Activated CD8-positive, alpha-beta T cell treated with anti-CD3 and anti-CD28 coated beads, Interleukin-2, amount 10 ng/mL, durations not matched to agents 7 days and 5 days (primary cell): ENCODE measurements around the gene OSCAR. TPM values are rescaled to one million over a fixed set of nuclear protein-coding genes. Genes with fewer than 3 reads are reported as not detected.
"Not testable (repeated sequence)": the region's sequence is repeated elsewhere in the genome, so short reads cannot be mapped to it uniquely, and the experiment has no call there.

ENCODE experiments used
- ATAC-seq: fragments of 150-1000 bp; cut with Tn5 transposase; one replicate; pipeline ENCODE4 v1.10.0; 2021; ENCODE audit warnings: moderate library complexity
- CTCF ChIA-PET: fragments of 350-600 bp; sonication (Branson Sonifier 250); formaldehyde crosslinking; loops from one replicate; lab custom pipeline; 2021; ENCODE audit warnings: antibody characterized with exemption; lab: Charles Lee
- POLR2A ChIA-PET: fragments of 350-600 bp; sonication (Branson Sonifier 250); formaldehyde crosslinking; loops from one replicate; lab custom pipeline; 2021; ENCODE audit warnings: antibody characterized with exemption; lab: Charles Lee
- DNase-seq: peaks from one replicate; pipeline ENCODE4 v3.0.0-alpha.2; 2020
- H3K27ac Mint-ChIP-seq: one replicate; pipeline ENCODE4 v1.8.0; 2021; ENCODE audit warnings: mild to moderate bottlenecking, mixed read lengths
- H3K27me3 Mint-ChIP-seq: one replicate; pipeline ENCODE4 v1.8.0; 2021; ENCODE audit warnings: low read depth, mixed read lengths
- H3K36me3 Mint-ChIP-seq: one replicate; pipeline ENCODE4 v1.8.0; 2021; ENCODE audit warnings: low read depth, mixed read lengths
- H3K4me1 Mint-ChIP-seq: one replicate; pipeline ENCODE4 v1.8.0; 2021; ENCODE audit warnings: low read depth, mixed read lengths
- H3K4me3 Mint-ChIP-seq: one replicate; pipeline ENCODE4 v1.8.0; 2021; ENCODE audit warnings: mild to moderate bottlenecking, mixed read lengths
- H3K9me3 Mint-ChIP-seq: one replicate; pipeline ENCODE4 v1.8.0; 2022; ENCODE audit warnings: mixed read lengths; ENCODE audit not compliant: insufficient read depth
- total RNA-seq, 2 experiments: library from RNA; stranded (reverse); gene quantifications; one replicate each; pipeline ENCODE4 v1.2.3, GENCODE V29; 2021

The OSCAR gene
- total RNA-seq, 2 experiments from 2014 or later = 0.34 to 0.42 TPM

- POLR2A ChIA-PET = interaction anchor here (3.1 kb wide), 1 partner anchor 12 kb away, joined by 21 read pairs; the partner anchor contains the start of genes PRPF31 and TFPT
These were observed 2.0 kb upstream of the OSCAR start, which contains the start of gene NDUFA3 for GRCh38 chr19:54102421-54103169. Gene NDUFA3, plus strand, starts transcription at chr19:54102855. Its CDS starts 24 bp downstream, at chr19:54102879.

GRCh38 chr19:54099903-54100255, 724 bp downstream of the OSCAR start:
- DNase-seq, CTCF ChIA-PET: not testable (repeated sequence)

More at GRCh38 chr19:54102421-54103169, 2.0 kb upstream of the OSCAR start, which contains the start of gene NDUFA3:
- Mint-ChIP-seq H3K27me3 (no peaks in the 10 kb centered on the region), H3K27ac (peak within 1 kb of the TSS; percentile 97), H3K36me3 (peaks cover 23% of the 10 kb centered on the region), H3K4me3 (peak within 1 kb of the TSS; percentile 98), H3K9me3 (no peaks in the 10 kb centered on the region), H3K4me1 (peaks cover 27% of the 10 kb centered on the region)
- CTCF ChIA-PET = interaction anchor here (1.7 kb wide), 1 partner anchor 16 kb away, joined by 3 read pairs; no protein-coding TSS in a partner anchor
- ATAC-seq (peak; percentile 99), DNase-seq (peak; percentile 99)

GRCh38 chr19:54099190-54099902, 1.3 kb downstream of the OSCAR start:
- no peak for DNase-seq
- H3K4me3 Mint-ChIP-seq = no peak overlapping the region
- ChIA-PET POLR2A (interaction anchor here (1.3 kb wide), 1 partner anchor 16 kb away, joined by 3 read pairs; the partner anchor contains the start of genes PRPF31 and TFPT), CTCF (no interaction called here)
- peaks cover 9% of the 10 kb centered on the region for H3K27me3 Mint-ChIP-seq
- peaks cover 3% of the 10 kb centered on the region for H3K36me3 Mint-ChIP-seq
- H3K9me3 Mint-ChIP-seq = no peaks in the 10 kb centered on the region
- ATAC-seq = no peak
- peaks cover 33% of the 10 kb centered on the region for H3K4me1 Mint-ChIP-seq
- no peak overlapping the region for H3K27ac Mint-ChIP-seq

More at GRCh38 chr19:54099903-54100255, 724 bp downstream of the OSCAR start:
- POLR2A ChIA-PET = interaction anchor here (0.6 to 1.3 kb wide), 2 partner anchors 9 to 15 kb away, joined by 3 read pairs; partner anchors contain the start of genes PRPF31 and TFPT
- not testable (repeated sequence) for H3K36me3 Mint-ChIP-seq, H3K9me3 Mint-ChIP-seq, ATAC-seq, H3K4me3 Mint-ChIP-seq, H3K27ac Mint-ChIP-seq, H3K27me3 Mint-ChIP-seq
- H3K4me1 Mint-ChIP-seq = peaks cover 32% of the 10 kb centered on the region

- Mint-ChIP-seq H3K27me3 (peaks cover 15% of the 10 kb centered on the region), H3K4me3 (peak overlapping the region; percentile 35), H3K9me3 (no peaks in the 10 kb centered on the region), H3K4me1 (peaks cover 23% of the 10 kb centered on the region), H3K27ac (no peak overlapping the region), H3K36me3 (no peaks in the 10 kb centered on the region)
- ATAC-seq = peak; percentile 55
- ChIA-PET POLR2A (interaction anchor here (0.6 to 1.4 kb wide), 3 partner anchors 19 to 104 kb away, joined by 3 to 4 read pairs (median 3); partner anchors contain the start of genes CNOT3, PRPF31, RPS9 and TFPT), CTCF (interaction anchor here (1.5 kb wide), 1 partner anchor 385 kb away, joined by 3 read pairs; no protein-coding TSS in a partner anchor)
- no peak for DNase-seq
These were observed 3.9 kb downstream of the OSCAR start for GRCh38 chr19:54096617-54097106.

GRCh38 chr19:54095859-54096616, 4.6 kb downstream of the OSCAR start:
- CTCF ChIA-PET = interaction anchor here (1.5 to 2.0 kb wide), 2 partner anchors 66 to 385 kb away, joined by 3 to 6 read pairs; no protein-coding TSS in a partner anchor
- POLR2A ChIA-PET = interaction anchor here (0.9 to 1.4 kb wide), 3 partner anchors 20 to 105 kb away, joined by 3 to 5 read pairs (median 4); partner anchors contain the start of genes CNOT3, PRPF31 and TFPT

GRCh38 chr19:54095136-54095858, 5.3 kb downstream of the OSCAR start:
- Mint-ChIP-seq H3K27ac (no peak overlapping the region), H3K4me3 (peak overlapping the region; percentile 52), H3K4me1 (peaks cover 20% of the 10 kb centered on the region), H3K9me3 (no peaks in the 10 kb centered on the region), H3K27me3 (peaks cover 15% of the 10 kb centered on the region), H3K36me3 (no peaks in the 10 kb centered on the region)
- no peak for DNase-seq
- CTCF ChIA-PET = interaction anchor here (1.3 to 2.0 kb wide), 2 partner anchors 42 to 65 kb away, joined by 3 to 6 read pairs; no protein-coding TSS in a partner anchor
- POLR2A ChIA-PET = interaction anchor here (0.9 to 1.4 kb wide), 3 partner anchors 20 to 106 kb away, joined by 3 to 5 read pairs (median 4); partner anchors contain the start of genes CNOT3, PRPF31 and TFPT
- no peak for ATAC-seq

More at GRCh38 chr19:54095859-54096616, 4.6 kb downstream of the OSCAR start:
- not testable (repeated sequence) for H3K9me3 Mint-ChIP-seq, H3K36me3 Mint-ChIP-seq
- peak; percentile 64 for DNase-seq
- Mint-ChIP-seq H3K4me3 (peak overlapping the region; percentile 52), H3K4me1 (peaks cover 20% of the 10 kb centered on the region), H3K27me3 (peaks cover 15% of the 10 kb centered on the region), H3K27ac (peak overlapping the region; percentile 76)
- ATAC-seq = peak; percentile 84

- DNase-seq (no peak), ATAC-seq (no peak)
- CTCF ChIA-PET = interaction anchor here (1.3 to 2.0 kb wide), 2 partner anchors 42 to 64 kb away, joined by 3 to 6 read pairs; no protein-coding TSS in a partner anchor
- Mint-ChIP-seq H3K36me3 (no peaks in the 10 kb centered on the region), H3K9me3 (no peaks in the 10 kb centered on the region), H3K27ac (no peak overlapping the region), H3K4me1 (peaks cover 20% of the 10 kb centered on the region), H3K4me3 (no peak overlapping the region), H3K27me3 (peaks cover 15% of the 10 kb centered on the region)
- POLR2A ChIA-PET = interaction anchor here (1.4 kb wide), 1 partner anchor 106 kb away, joined by 5 read pairs; no protein-coding TSS in a partner anchor
These were observed 6.1 kb downstream of the OSCAR start for GRCh38 chr19:54094426-54095000.

GRCh38 chr19:54084410-54084809, 16.2 kb downstream of the OSCAR start:
- ATAC-seq (no peak), DNase-seq (no peak)
- no peak overlapping the region for H3K4me3 Mint-ChIP-seq
- no peak overlapping the region for H3K27ac Mint-ChIP-seq
- H3K9me3 Mint-ChIP-seq = peaks cover 6% of the 10 kb centered on the region
- CTCF ChIA-PET = no interaction called here
- H3K36me3 Mint-ChIP-seq = no peaks in the 10 kb centered on the region
- no peaks in the 10 kb centered on the region for H3K4me1 Mint-ChIP-seq
- no peaks in the 10 kb centered on the region for H3K27me3 Mint-ChIP-seq
- POLR2A ChIA-PET = no interaction called here

GRCh38 chr19:54081032-54081431, 19.6 kb downstream of the OSCAR start, which contains the start of gene TARM1:
Gene TARM1, minus strand, starts transcription at chr19:54081365. Its CDS starts 25 bp downstream, at chr19:54081340.
- no peak for ATAC-seq
- Mint-ChIP-seq H3K36me3 (no peaks in the 10 kb centered on the region), H3K9me3 (peaks cover 6% of the 10 kb centered on the region), H3K4me3 (no peak within 1 kb of the TSS), H3K27ac (no peak within 1 kb of the TSS), H3K4me1 (no peaks in the 10 kb centered on the region), H3K27me3 (no peaks in the 10 kb centered on the region)
- CTCF ChIA-PET = no interaction called here
- POLR2A ChIA-PET = no interaction called here
- DNase-seq = no peak

- POLR2A ChIA-PET = no interaction called here
These were observed 23.3 kb downstream of the OSCAR start for GRCh38 chr19:54077334-54077733.

More at GRCh38 chr19:54077334-54077733, 23.3 kb downstream of the OSCAR start:
- H3K9me3 Mint-ChIP-seq = no peaks in the 10 kb centered on the region
- ATAC-seq (no peak), DNase-seq (no peak)
- H3K4me3 Mint-ChIP-seq = no peak overlapping the region
- H3K4me1 Mint-ChIP-seq = no peaks in the 10 kb centered on the region
- no peak overlapping the region for H3K27ac Mint-ChIP-seq
- no peaks in the 10 kb centered on the region for H3K36me3 Mint-ChIP-seq
- CTCF ChIA-PET = no interaction called here
- no peaks in the 10 kb centered on the region for H3K27me3 Mint-ChIP-seq
